Right lobe of liver (tissue), 6 donors: ENCODE results near the gene XPR1. TPM values are rescaled to one million over a fixed set of nuclear protein-coding genes. Genes with fewer than 3 reads are reported as not detected.

Source experiments
- ATAC-seq, 4 donors: fragments of 200-7000 bp; cut with Tn5 transposase; one replicate each; pipeline ENCODE4 v1.9.1; 2020; ENCODE audit warnings: mild to moderate bottlenecking in 4 of 4, moderate library complexity in 4 of 4
- DNase-seq, 3 donors: peaks; one replicate each; pipeline ENCODE4 v3.0.0-alpha.2; 2020
- H3K27ac ChIP-seq, 3 donors: fragments of 200-600 bp; one replicate each; pipeline ENCODE4 v1.8.0; 2022
- H3K27me3 ChIP-seq, 2 donors: fragments of 200-600 bp; one replicate each; pipeline ENCODE4 v1.8.0; 2022
- H3K36me3 ChIP-seq, 4 donors: fragments of 200-600 bp; sonication (generic) in 1 of 4; one replicate each; pipeline versions ENCODE4 v1.5.1 to v1.8.0; 2017 to 2022; ENCODE audit warnings: control low read depth in 1 of 4
- H3K4me1 ChIP-seq, 4 donors: fragments of 200-600 bp; sonication (generic) in 1 of 4; one replicate each; pipeline versions ENCODE4 v1.5.1 to v1.8.0; 2017 to 2022; ENCODE audit warnings: control low read depth in 1 of 4
- H3K4me3 ChIP-seq, 3 donors: fragments of 200-600 bp; one replicate each; pipeline ENCODE4 v1.8.0; 2022
- H3K9me3 ChIP-seq, 4 donors: fragments of 200-600 bp; sonication (generic) in 1 of 4; one replicate each; pipeline versions ENCODE4 v1.5.1 to v1.8.0; 2017 to 2022; ENCODE audit warnings: control low read depth in 1 of 4
- POLR2A ChIP-seq: fragments of 450-650 bp; IDR thresholded peaks from one replicate; pipeline ENCODE4 v1.6.1; 2017; ENCODE audit warnings: antibody characterized with exemption, mild to moderate bottlenecking
- WGBS: methylation state at CpG from one replicate; pipeline ENCODE4 v1.1.6; 2018; ENCODE audit warnings: low coverage, low lambda C conversion rate; ENCODE audit not compliant: insufficient coverage; ENCODE audit errors: missing lambda C conversion rate; 5-methylcytosine and 5-hydroxymethylcytosine counted together
- intact Hi-C, 2 donors: fragments of 100-400 bp; cut with DNase I; formaldehyde crosslinking; loops; one replicate each; pipeline versions ENCODE4 v1.11.2 to v1.14.1; 2022
- total RNA-seq, 6 experiments: library from RNA; depleted of rRNA in 2 of 6; stranded (reverse); fragments of >200 nt in 2 of 6; fragmentation: NEBNext Ultra II Directional in 3 of 6; extraction: Animal tissue kit (Norgen Biotek cat#: 25700) in 3 of 6; gene quantifications; one replicate each; pipeline versions ENCODE4 v1.1.0 to v1.2.4, GENCODE V29; 2016 to 2023
- TF ChIP-seq, protein P1 (sequence below), 4 donors: fragments of 200-600 bp in 3 of 4; fragments of 450-650 bp in 1 of 4; IDR thresholded peaks; one replicate each; pipeline versions ENCODE4 v1.5.1 to v1.8.0; 2016 to 2022; ENCODE audit warnings: antibody characterized with exemption in 4 of 4, mild to moderate bottlenecking in 2 of 4
- donor health status: DM: no; HTN: yes; CAD: no.
- donor health status: DM: no; HTN: no; CAD: no.
- donor health status: DM: no; HTN: no; CAD: no.
- donor health status: DM: no; HTN: yes; CAD: no.
- donor health status: DM: no; HTN: yes; CAD: no.

XPR1 gene
- total RNA-seq, 6 experiments from 2014 or later, result 5.9 to 10.0 (median 9.0) TPM

GRCh38 chr1:180837020-180837419 lies 205.2 kb downstream of the XPR1 start:
- TF ChIP-seq, protein P1, sequence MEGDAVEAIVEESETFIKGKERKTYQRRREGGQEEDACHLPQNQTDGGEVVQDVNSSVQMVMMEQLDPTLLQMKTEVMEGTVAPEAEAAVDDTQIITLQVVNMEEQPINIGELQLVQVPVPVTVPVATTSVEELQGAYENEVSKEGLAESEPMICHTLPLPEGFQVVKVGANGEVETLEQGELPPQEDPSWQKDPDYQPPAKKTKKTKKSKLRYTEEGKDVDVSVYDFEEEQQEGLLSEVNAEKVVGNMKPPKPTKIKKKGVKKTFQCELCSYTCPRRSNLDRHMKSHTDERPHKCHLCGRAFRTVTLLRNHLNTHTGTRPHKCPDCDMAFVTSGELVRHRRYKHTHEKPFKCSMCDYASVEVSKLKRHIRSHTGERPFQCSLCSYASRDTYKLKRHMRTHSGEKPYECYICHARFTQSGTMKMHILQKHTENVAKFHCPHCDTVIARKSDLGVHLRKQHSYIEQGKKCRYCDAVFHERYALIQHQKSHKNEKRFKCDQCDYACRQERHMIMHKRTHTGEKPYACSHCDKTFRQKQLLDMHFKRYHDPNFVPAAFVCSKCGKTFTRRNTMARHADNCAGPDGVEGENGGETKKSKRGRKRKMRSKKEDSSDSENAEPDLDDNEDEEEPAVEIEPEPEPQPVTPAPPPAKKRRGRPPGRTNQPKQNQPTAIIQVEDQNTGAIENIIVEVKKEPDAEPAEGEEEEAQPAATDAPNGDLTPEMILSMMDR (IDR thresholded peaks at IDR 0.05), result no peak
- TF ChIP-seq POLR2A, result no peak
- H3K27me3 ChIP-seq, result no peaks in the 10 kb centered on the region
- H3K27ac ChIP-seq, result no peak overlapping the region
- DNase-seq (no peak), ATAC-seq (no peak)
- WGBS, result 81% methylated on average over 3 of the region's 3 CpGs
- H3K36me3 ChIP-seq, result no peaks in the 10 kb centered on the region
- no peaks in the 10 kb centered on the region for H3K4me1 ChIP-seq
- H3K9me3 ChIP-seq, result no peaks in the 10 kb centered on the region
- intact Hi-C loops, result no loop called here
- no peak overlapping the region for H3K4me3 ChIP-seq

DNA sequence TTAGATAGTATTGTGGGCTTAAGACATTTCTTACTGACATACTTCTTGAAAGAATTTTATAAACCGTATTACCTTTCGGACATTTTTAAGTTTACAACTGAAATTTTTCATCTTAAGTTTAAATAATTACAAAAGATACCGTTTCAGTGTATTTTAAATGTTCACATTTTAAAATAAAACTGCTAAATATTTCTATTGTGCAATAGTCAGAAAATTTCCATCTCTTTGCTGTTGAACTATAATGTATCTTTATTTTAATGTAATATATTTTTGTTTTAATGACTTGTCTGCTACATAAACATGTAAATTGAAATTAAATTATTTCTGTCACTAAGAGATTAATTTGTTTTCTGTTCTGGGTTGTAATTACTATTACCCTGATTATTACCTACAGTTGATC lies 206.7 kb downstream of the XPR1 start:
- no peak for ATAC-seq

GRCh38 chr1:180839547-180839946 lies 207.7 kb downstream of the XPR1 start:
- Histone ChIP-seq H3K27me3 (no peaks in the 10 kb centered on the region), H3K4me1 (no peaks in the 10 kb centered on the region), H3K4me3 (no peak overlapping the region), H3K27ac (no peak overlapping the region), H3K36me3 (no peaks in the 10 kb centered on the region), H3K9me3 (no peaks in the 10 kb centered on the region)
- TF ChIP-seq POLR2A, result no peak
- TF ChIP-seq, protein P1 (IDR thresholded peaks at IDR 0.05), result no peak
- 82% methylated on average over 4 of the region's 4 CpGs for WGBS
- intact Hi-C loops, result no loop called here
- DNase-seq (no peak), ATAC-seq (no peak)

More for the DNA sequence above, 206.7 kb downstream of the XPR1 start:
- TF ChIP-seq POLR2A, result no peak
- TF ChIP-seq, protein P1 (IDR thresholded peaks at IDR 0.05), result no peak
- Histone ChIP-seq H3K4me1 (no peaks in the 10 kb centered on the region), H3K4me3 (no peak overlapping the region), H3K36me3 (no peaks in the 10 kb centered on the region), H3K27me3 (no peaks in the 10 kb centered on the region), H3K9me3 (no peaks in the 10 kb centered on the region), H3K27ac (no peak overlapping the region)
- no peak for DNase-seq
- intact Hi-C loops, result no loop called here
- 81% methylated on average over 3 of the region's 3 CpGs for WGBS

DNA sequence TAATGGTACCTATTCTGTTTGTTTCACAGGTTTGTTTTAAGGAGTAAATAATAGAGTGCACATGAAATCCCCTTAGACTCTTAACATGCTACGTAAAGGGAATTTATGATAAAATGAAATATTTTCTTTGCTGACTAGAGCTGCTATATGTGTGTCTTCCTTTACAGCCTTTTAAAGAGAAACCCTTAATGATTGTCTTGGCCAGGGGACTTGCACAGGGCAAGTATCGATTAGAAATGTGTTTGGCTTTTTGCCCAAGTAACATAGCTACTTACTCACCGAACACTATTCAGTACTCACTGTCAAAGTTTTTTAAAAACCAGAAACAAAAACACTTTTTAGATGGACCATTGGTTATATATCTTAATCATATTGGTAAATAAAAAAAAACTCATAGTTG lies 209.6 kb downstream of the XPR1 start:
- no peak overlapping the region for H3K27ac ChIP-seq
- no peaks in the 10 kb centered on the region for H3K36me3 ChIP-seq
- ATAC-seq, result no peak
- DNase-seq, result no peak
- no peaks in the 10 kb centered on the region for H3K4me1 ChIP-seq
- no peaks in the 10 kb centered on the region for H3K9me3 ChIP-seq
- no peaks in the 10 kb centered on the region for H3K27me3 ChIP-seq
- intact Hi-C loops, result no loop called here
- no peak for TF ChIP-seq POLR2A
- TF ChIP-seq, protein P1 (IDR thresholded peaks at IDR 0.05), result no peak
- 90% methylated on average over 3 of the region's 3 CpGs for WGBS
- no peak overlapping the region for H3K4me3 ChIP-seq

- intact Hi-C loops, result no loop called here
- Histone ChIP-seq H3K4me1 (no peaks in the 10 kb centered on the region), H3K9me3 (no peaks in the 10 kb centered on the region), H3K27ac (no peak overlapping the region), H3K4me3 (no peak overlapping the region), H3K36me3 (no peaks in the 10 kb centered on the region), H3K27me3 (no peaks in the 10 kb centered on the region)
- WGBS, result 31% methylated on average over 1 of the region's 1 CpG
- no peak for DNase-seq
- TF ChIP-seq, protein P1 (IDR thresholded peaks at IDR 0.05), result no peak
- no peak for TF ChIP-seq POLR2A
- no peak for ATAC-seq
Observed at GRCh38 chr1:180842052-180842451, 210.2 kb downstream of the XPR1 start.
